ENCODE results near the gene KY.

- no peak for TF ChIP-seq CTCF (conservative IDR thresholded peaks at IDR 0.05 in 1 of 2, IDR thresholded peaks at IDR 0.05 in 1 of 2; ENCODE audit: low read depth in 1 of 2, low read length in 2 of 2)
- TF ChIP-seq EZH2 (IDR thresholded peaks at IDR 0.05; ENCODE audit: low read length, missing control alignments): no peak
These were observed 8.7 kb upstream of the KY start for GRCh38 chr3:134659391-134660045.

Measured in fibroblast of lung (primary cell).